HG03103 (cell line): ENCODE results near the gene RAB8A.
"Not testable (repeated sequence)": the region's sequence is repeated elsewhere in the genome, so short reads cannot be mapped to it uniquely, and the experiment has no call there.

Experiments used
- ATAC-seq: cut with Tn5 transposase; IDR thresholded peaks from one replicate; pipeline ENCODE4 v1.9.1; 2021; ENCODE audit warnings: low read depth; ENCODE audit not compliant: unreplicated experiment

The RAB8A gene

GRCh38 chr19:16167055-16167454 lies 55.4 kb downstream of the RAB8A start:
- no peak for ATAC-seq

DNA sequence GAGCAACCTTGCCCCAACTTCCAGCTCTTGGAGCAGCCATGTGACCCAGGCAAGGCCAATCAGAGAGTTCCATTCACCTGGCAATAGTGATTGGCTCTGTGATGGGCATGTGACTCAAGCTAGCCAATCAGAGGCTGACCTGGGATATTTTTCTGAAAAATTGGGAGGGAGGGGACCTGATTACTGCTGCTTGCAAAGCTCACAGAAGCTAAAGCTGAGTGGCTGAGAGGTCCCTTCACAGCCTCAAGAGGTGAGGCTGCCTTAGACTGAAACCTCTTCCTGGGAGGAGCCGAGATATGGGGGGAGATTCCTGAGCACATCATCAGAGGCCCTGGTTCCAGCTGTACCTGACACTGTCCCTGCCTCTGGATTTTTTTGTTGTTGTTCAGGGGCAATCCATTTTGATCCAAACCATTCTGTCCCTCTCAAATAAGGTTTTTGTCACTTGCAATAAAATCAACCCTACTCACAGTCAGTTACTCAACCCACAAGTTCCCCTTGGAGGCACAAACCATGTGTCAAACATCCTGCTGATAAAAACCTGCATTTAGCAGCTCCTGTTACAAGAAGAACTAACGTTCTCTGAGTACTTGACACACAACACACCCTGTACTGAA lies 56.9 kb downstream of the RAB8A start:
- no peak for ATAC-seq

DNA sequence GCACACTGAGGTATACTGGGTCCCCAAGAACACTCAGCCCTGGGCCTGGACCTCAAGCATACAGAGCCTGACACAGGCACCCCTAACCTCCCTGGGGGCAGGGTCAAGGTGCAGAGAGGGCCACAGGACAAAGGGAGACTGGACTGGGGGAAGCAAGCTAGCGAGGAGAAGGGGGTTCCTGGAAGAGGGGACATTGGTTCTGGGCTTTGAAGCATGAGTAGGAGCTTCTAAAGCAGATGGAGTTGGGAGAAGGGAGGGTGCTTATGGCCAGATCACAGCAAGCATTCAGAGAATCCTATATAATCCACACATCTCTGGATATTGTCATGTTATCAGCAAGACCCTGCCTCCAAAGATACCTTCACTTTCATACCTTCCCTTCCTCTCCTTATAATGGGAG lies 58.4 kb downstream of the RAB8A start:
- ATAC-seq, result no peak

DNA sequence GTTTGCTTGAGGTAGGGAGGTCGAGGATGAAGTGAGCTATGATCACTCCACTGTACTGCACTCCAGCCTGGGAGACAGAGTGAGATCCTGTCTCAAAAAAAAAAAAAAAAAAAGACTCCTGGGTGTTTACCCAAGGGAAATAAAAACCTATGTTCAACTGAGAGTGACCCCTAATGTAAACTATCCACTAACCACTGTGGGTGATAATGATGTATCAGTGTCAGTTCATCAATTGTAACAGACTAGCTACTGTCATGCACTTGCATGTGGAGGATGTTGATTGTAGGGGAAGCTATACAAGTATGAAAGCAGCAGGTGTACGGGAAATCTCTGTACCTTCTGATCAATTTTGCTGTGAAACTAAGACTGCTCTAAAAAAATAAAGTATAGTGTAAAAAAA lies 64.3 kb downstream of the RAB8A start:
- no peak for ATAC-seq

DNA sequence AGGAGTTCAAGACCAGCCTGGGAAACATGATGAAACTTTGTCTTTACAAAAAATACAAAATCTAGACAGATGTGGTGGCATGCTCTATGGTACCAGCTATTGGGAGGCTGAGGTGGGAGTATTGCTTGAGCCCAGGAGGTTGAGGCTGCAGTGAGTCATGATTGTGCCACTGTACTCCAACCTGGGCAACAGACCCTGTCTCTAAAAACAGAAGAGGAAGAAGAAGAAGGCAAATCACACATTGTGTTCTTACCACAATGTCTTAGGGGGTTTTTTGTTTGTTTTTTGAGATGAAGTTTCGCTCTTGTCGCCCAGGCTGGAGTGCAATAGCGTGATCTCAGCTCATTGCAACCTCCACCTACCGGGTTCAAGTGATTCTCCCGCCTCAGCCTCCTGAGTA lies 67.2 kb downstream of the RAB8A start:
- ATAC-seq, result not testable (repeated sequence)

GRCh38 chr19:16180611-16181010 lies 68.9 kb downstream of the RAB8A start:
- ATAC-seq, result no peak
